Measurements from ENCODE around the gene CSH1. TPM values are rescaled to one million over a fixed set of nuclear protein-coding genes. Genes with fewer than 3 reads are reported as not detected.
"Not testable (repeated sequence)": the region's sequence is repeated elsewhere in the genome, so short reads cannot be mapped to it uniquely, and the experiment has no call there.

CSH1 gene
- total RNA-seq, 2 experiments from 2014 or later = not detected

GRCh38 chr17:63922402-63922801, 26.0 kb upstream of the CSH1 start:
- not testable (repeated sequence) for H3K36me3 Mint-ChIP-seq; H3K9me3 Mint-ChIP-seq (ENCODE audit: low read depth); H3K27ac Mint-ChIP-seq; H3K4me3 Mint-ChIP-seq; DNase-seq; ATAC-seq; H3K4me1 Mint-ChIP-seq
- peaks cover 11% of the 10 kb centered on the region for H3K27me3 Mint-ChIP-seq
- CTCF ChIA-PET = interaction anchor here (0.9 to 2.4 kb wide), 5 partner anchors 10 to 211 kb away, joined by 3 to 10 read pairs (median 6); no protein-coding TSS in a partner anchor

GRCh38 chr17:63920779-63921178, 24.4 kb upstream of the CSH1 start:
- H3K9me3 Mint-ChIP-seq (ENCODE audit: low read depth); H3K36me3 Mint-ChIP-seq; DNase-seq; H3K27ac Mint-ChIP-seq; ATAC-seq; H3K4me1 Mint-ChIP-seq; H3K4me3 Mint-ChIP-seq: not testable (repeated sequence)
- CTCF ChIA-PET = interaction anchor here (1.1 to 5.6 kb wide), 14 partner anchors 10 to 211 kb away, joined by 4 to 94 read pairs (median 21); partner anchors contain the start of genes CD79B, CSHL1, ERN1 and ICAM2
- H3K27me3 Mint-ChIP-seq = peaks cover 11% of the 10 kb centered on the region

- not testable (repeated sequence) for H3K9me3 Mint-ChIP-seq (ENCODE audit: low read depth); ATAC-seq; H3K4me1 Mint-ChIP-seq; H3K4me3 Mint-ChIP-seq; H3K27ac Mint-ChIP-seq; DNase-seq; H3K36me3 Mint-ChIP-seq
- CTCF ChIA-PET = interaction anchor here (0.7 to 5.6 kb wide), 37 partner anchors 8 to 355 kb away, joined by 3 to 94 read pairs (median 7); partner anchors contain the start of genes CD79B, CSHL1, ERN1 and ICAM2
- peaks cover 11% of the 10 kb centered on the region for H3K27me3 Mint-ChIP-seq
Observed at GRCh38 chr17:63920050-63920449, 23.7 kb upstream of the CSH1 start.

- H3K27me3 Mint-ChIP-seq = peaks cover 11% of the 10 kb centered on the region
- CTCF ChIA-PET = interaction anchor here (0.7 to 5.6 kb wide), 43 partner anchors 9 to 430 kb away, joined by 3 to 94 read pairs (median 6); partner anchors contain the start of genes CD79B, CSHL1, ERN1 and ICAM2
- H3K27ac Mint-ChIP-seq = no peak overlapping the region
- no peaks in the 10 kb centered on the region for H3K9me3 Mint-ChIP-seq (ENCODE audit: low read depth)
- peaks cover 5% of the 10 kb centered on the region for H3K4me1 Mint-ChIP-seq
- DNase-seq = peak; percentile 81
- H3K4me3 Mint-ChIP-seq = no peak overlapping the region
- peak; percentile 96 for ATAC-seq
- no peaks in the 10 kb centered on the region for H3K36me3 Mint-ChIP-seq
Observed at GRCh38 chr17:63919311-63919723, 22.9 kb upstream of the CSH1 start.

- not testable (repeated sequence) for H3K36me3 Mint-ChIP-seq; DNase-seq; H3K4me3 Mint-ChIP-seq; H3K4me1 Mint-ChIP-seq; ATAC-seq; H3K9me3 Mint-ChIP-seq (ENCODE audit: low read depth); H3K27ac Mint-ChIP-seq
- CTCF ChIA-PET = interaction anchor here (0.8 to 5.6 kb wide), 42 partner anchors 8 to 430 kb away, joined by 3 to 94 read pairs (median 6); partner anchors contain the start of genes CD79B, CSHL1, ERN1 and ICAM2
- peaks cover 11% of the 10 kb centered on the region for H3K27me3 Mint-ChIP-seq
Observed at GRCh38 chr17:63918789-63919305, 22.5 kb upstream of the CSH1 start, which contains the start of gene GH1. Gene GH1, minus strand, starts transcription at chr17:63918839. Its CDS starts 63 bp downstream, at chr17:63918776.

- ATAC-seq (no peak), DNase-seq (no peak)
- CTCF ChIA-PET = interaction anchor here (0.8 to 5.6 kb wide), 23 partner anchors 11 to 276 kb away, joined by 3 to 94 read pairs (median 10); partner anchors contain the start of genes ERN1, ICAM2 and PRR29
- Mint-ChIP-seq H3K4me1 (peaks cover 5% of the 10 kb centered on the region), H3K4me3 (no peak overlapping the region), H3K36me3 (no peaks in the 10 kb centered on the region), H3K27ac (no peak overlapping the region), H3K9me3 (ENCODE audit: low read depth) (no peaks in the 10 kb centered on the region), H3K27me3 (peaks cover 11% of the 10 kb centered on the region)
Observed at GRCh38 chr17:63918305-63918704, 21.9 kb upstream of the CSH1 start.

- CTCF ChIA-PET = interaction anchor here (1.2 to 5.6 kb wide), 12 partner anchors 14 to 228 kb away, joined by 3 to 94 read pairs (median 20); partner anchors contain the start of genes ERN1 and ICAM2
- ATAC-seq = no peak
Observed at GRCh38 chr17:63917646-63918045, 21.3 kb upstream of the CSH1 start.

GRCh38 chr17:63917206-63917605, 20.8 kb upstream of the CSH1 start:
- H3K27ac Mint-ChIP-seq; H3K9me3 Mint-ChIP-seq (ENCODE audit: low read depth); H3K36me3 Mint-ChIP-seq; H3K4me3 Mint-ChIP-seq; DNase-seq; ATAC-seq; H3K4me1 Mint-ChIP-seq: not testable (repeated sequence)
- H3K27me3 Mint-ChIP-seq = peaks cover 13% of the 10 kb centered on the region
- CTCF ChIA-PET = interaction anchor here (1.3 to 7.8 kb wide), 5 partner anchors 29 to 228 kb away, joined by 3 to 79 read pairs (median 68); partner anchors contain the start of gene ERN1

More at GRCh38 chr17:63917646-63918045, 21.3 kb upstream of the CSH1 start:
- peaks cover 13% of the 10 kb centered on the region for H3K27me3 Mint-ChIP-seq
- H3K4me3 Mint-ChIP-seq = no peak overlapping the region
- peaks cover 5% of the 10 kb centered on the region for H3K4me1 Mint-ChIP-seq
- no peaks in the 10 kb centered on the region for H3K9me3 Mint-ChIP-seq (ENCODE audit: low read depth)
- no peak overlapping the region for H3K27ac Mint-ChIP-seq
- no peak for DNase-seq
- no peaks in the 10 kb centered on the region for H3K36me3 Mint-ChIP-seq

GRCh38 chr17:63916566-63917185, 20.3 kb upstream of the CSH1 start:
- H3K4me3 Mint-ChIP-seq = no peak overlapping the region
- ATAC-seq (no peak), DNase-seq (no peak)
- H3K27ac Mint-ChIP-seq = no peak overlapping the region
- no peaks in the 10 kb centered on the region for H3K9me3 Mint-ChIP-seq (ENCODE audit: low read depth)
- H3K27me3 Mint-ChIP-seq = peaks cover 13% of the 10 kb centered on the region
- CTCF ChIA-PET = interaction anchor here (0.8 to 7.8 kb wide), 8 partner anchors 14 to 373 kb away, joined by 3 to 79 read pairs (median 3); partner anchors contain the start of gene ERN1
- H3K4me1 Mint-ChIP-seq = peaks cover 5% of the 10 kb centered on the region
- no peaks in the 10 kb centered on the region for H3K36me3 Mint-ChIP-seq

GRCh38 chr17:63915753-63916152, 19.4 kb upstream of the CSH1 start:
- not testable (repeated sequence) for ATAC-seq; H3K4me3 Mint-ChIP-seq; H3K27ac Mint-ChIP-seq; H3K9me3 Mint-ChIP-seq (ENCODE audit: low read depth); H3K4me1 Mint-ChIP-seq; H3K36me3 Mint-ChIP-seq; DNase-seq
- CTCF ChIA-PET = interaction anchor here (1.0 to 7.8 kb wide), 7 partner anchors 12 to 374 kb away, joined by 3 to 77 read pairs (median 4); no protein-coding TSS in a partner anchor
- peaks cover 13% of the 10 kb centered on the region for H3K27me3 Mint-ChIP-seq

GRCh38 chr17:63914471-63914870, 18.1 kb upstream of the CSH1 start:
- no peak overlapping the region for H3K27ac Mint-ChIP-seq
- no peaks in the 10 kb centered on the region for H3K9me3 Mint-ChIP-seq (ENCODE audit: low read depth)
- H3K27me3 Mint-ChIP-seq = peaks cover 14% of the 10 kb centered on the region
- no peaks in the 10 kb centered on the region for H3K36me3 Mint-ChIP-seq
- no peak overlapping the region for H3K4me3 Mint-ChIP-seq
- ATAC-seq (no peak), DNase-seq (no peak)
- H3K4me1 Mint-ChIP-seq = peaks cover 5% of the 10 kb centered on the region
- CTCF ChIA-PET = interaction anchor here (1.5 to 7.8 kb wide), 3 partner anchors 11 to 217 kb away, joined by 4 to 68 read pairs (median 49); partner anchors contain the start of gene ERN1

- Mint-ChIP-seq H3K27ac (no peak overlapping the region), H3K4me1 (no peaks in the 10 kb centered on the region), H3K4me3 (no peak overlapping the region), H3K27me3 (peaks cover 33% of the 10 kb centered on the region), H3K9me3 (ENCODE audit: low read depth) (no peaks in the 10 kb centered on the region), H3K36me3 (no peaks in the 10 kb centered on the region)
- CTCF ChIA-PET = interaction anchor here (0.6 to 7.8 kb wide), 24 partner anchors 9 to 370 kb away, joined by 3 to 68 read pairs (median 6); partner anchors contain the start of genes ERN1 and ICAM2
- DNase-seq (peak; percentile 73), ATAC-seq (peak; percentile 65)
Observed at GRCh38 chr17:63911657-63912100, 15.3 kb upstream of the CSH1 start.

GRCh38 chr17:63911041-63911635, 14.8 kb upstream of the CSH1 start, which contains the start of gene CSHL1:
Gene CSHL1, minus strand, starts transcription at chr17:63911258. Its CDS starts 62 bp downstream, at chr17:63911196.
- Mint-ChIP-seq H3K27ac (no peak within 1 kb of the TSS), H3K27me3 (peaks cover 35% of the 10 kb centered on the region), H3K9me3 (ENCODE audit: low read depth) (no peaks in the 10 kb centered on the region), H3K36me3 (no peaks in the 10 kb centered on the region), H3K4me3 (no peak within 1 kb of the TSS), H3K4me1 (no peaks in the 10 kb centered on the region)
- ATAC-seq (no peak), DNase-seq (no peak)
- CTCF ChIA-PET = interaction anchor here (0.6 to 7.8 kb wide), 22 partner anchors 8 to 371 kb away, joined by 3 to 68 read pairs (median 5); partner anchors contain the start of genes ERN1 and ICAM2

Measured in activated CD8-positive, alpha-beta memory T cell treated with anti-CD3 and anti-CD28 coated beads, Interleukin-2, amount 10 ng/mL, durations not matched to agents 7 days and 5 days (primary cell).